NCI-H2107 treated with DMSO at 0.1 percent for 48 hours (cell line): Measurements from ENCODE around the gene EBI3.
"Not testable (repeated sequence)": the region's sequence is repeated elsewhere in the genome, so short reads cannot be mapped to it uniquely, and the experiment has no call there.

ENCODE experiments used
- DNase-seq: peaks from one replicate; lab custom pipeline; 2025; ENCODE audit not compliant: unreplicated experiment; lab: John Stamatoyannopoulos, UW

EBI3 gene

GRCh38 chr19:4199699-4200293, 29.5 kb upstream of the EBI3 start:
- no peak for DNase-seq

DNA sequence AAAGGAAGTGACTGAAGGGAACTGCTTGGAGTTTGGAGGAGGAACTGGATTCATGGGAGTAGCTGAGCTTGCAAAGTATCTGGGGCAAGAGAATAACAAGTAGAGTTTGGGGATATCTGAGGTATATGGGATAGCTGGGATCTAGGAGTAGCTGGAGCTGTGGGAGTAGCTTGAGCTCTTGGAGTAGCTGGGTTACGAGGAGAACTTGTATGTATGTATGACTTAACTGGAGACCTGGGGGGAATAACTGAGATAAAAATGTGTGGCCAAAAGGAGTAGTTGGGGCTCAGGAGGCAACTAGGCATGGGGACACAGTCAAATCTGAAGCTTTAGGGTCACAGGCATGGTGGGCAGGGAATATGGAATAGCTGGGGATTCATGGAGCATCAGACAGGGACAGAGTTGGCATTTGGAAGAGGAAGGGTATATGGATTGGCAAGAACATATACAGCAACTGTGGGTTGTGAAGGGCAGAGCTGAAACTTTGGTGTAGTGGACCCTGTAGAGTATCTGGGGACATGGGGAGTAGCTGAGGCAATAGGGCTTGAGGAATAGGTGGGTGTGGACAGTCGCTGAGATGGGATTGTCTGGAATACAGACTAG, 28.3 kb upstream of the EBI3 start:
- no peak for DNase-seq

DNA sequence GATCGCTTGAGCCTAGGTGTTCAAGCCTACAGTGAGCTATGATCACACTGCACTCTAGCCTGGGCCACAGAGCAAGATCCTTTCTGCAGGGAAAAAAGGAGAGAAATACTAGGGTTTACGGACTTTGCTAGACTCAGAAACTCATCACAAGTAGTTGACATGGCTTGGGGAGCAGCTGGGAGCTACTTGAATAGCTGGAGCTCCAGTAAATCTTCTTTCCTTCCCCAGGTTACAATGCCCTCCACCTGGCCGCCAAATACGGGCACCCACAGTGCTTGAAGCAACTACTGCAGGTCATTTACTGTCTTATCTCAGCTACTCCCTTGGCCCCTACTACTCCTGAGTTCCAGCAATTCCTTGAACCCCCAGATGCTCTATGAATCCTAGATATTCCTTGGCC, 27.5 kb upstream of the EBI3 start:
- DNase-seq: no peak

GRCh38 chr19:4206818-4207484, 22.4 kb upstream of the EBI3 start:
- DNase-seq: no peak

DNA sequence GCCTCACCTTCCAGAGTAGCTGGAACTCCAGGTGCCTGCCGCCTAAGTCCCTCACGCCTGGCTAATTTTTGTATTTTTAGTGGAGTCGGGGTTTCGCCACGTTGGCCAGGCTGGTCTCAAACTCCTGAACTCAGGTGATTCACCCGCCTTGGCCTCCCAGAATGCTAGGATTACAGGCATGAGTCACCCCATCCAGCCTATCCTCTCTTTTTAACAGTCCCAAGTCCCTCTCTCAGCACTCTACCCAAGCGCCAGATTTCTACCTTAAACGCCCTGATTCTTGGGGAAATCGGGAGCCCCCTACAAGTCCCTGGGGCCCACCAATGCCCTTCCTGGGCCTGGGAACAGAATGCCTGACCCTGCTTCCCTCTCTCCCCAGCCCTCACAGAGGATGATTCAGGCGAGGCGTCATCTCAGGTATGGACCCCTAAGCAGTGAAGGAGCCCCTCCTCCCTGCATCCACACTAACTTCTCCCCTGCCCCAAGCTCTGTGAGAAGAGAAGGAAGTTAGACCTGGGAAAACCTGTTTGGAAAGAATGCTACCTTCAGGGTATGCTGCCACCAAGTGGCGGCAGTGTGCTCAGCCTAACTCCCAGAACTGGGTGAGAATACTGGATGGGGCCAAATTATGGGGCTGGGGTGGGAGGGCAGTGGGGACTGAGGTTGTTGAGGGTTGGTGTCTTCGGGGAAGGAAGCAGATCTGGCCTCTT, 20.8 kb upstream of the EBI3 start:
- no peak for DNase-seq

DNA sequence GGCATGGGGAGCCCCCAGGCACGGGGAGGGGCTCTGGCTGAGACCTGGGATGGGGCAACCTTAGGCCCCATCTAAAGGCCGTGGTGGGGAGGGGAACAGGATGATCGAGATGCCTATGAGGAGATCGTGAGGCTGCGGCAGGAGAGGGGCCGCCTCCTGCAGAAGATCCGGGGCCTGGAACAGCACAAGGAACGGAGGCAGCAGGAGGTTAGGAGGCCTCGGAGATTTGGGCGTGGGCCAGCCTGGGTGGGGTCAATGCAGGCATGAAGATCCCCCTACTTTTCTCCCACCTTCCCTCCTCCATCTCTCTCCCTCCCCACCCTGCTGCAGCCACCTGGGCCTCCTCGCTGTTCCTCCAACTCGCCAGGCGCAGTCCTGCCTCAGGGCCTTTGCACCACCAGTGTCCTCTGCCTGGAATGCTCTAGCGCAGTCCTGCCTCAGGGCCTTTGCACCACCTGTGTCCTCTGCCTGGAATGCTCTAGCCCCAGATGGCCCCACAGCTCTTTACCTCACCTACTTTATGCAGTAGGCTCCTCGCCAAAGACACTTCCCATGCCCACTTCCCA, 19.1 kb upstream of the EBI3 start:
- no peak for DNase-seq

DNA sequence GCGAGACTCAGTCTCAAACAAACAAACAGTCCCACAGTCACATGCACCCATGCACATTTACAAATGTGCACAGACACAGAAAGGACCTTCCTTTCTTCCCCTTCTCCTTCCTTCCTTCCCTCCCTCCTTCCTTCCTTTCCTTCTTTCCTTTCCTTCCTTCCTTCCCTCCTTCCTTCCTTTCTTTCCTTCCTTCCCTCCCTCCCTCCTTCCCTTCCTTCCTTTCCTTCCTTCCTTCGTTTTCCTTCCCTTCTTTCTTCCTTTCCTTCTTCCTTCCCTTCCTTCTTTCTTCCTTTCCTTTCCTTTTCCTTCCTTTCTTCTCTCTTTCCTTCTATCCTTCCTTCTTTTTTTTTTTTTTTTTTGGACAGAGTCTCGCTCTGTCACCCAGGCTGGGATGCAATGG, 16.2 kb upstream of the EBI3 start:
- no peak for DNase-seq

DNA sequence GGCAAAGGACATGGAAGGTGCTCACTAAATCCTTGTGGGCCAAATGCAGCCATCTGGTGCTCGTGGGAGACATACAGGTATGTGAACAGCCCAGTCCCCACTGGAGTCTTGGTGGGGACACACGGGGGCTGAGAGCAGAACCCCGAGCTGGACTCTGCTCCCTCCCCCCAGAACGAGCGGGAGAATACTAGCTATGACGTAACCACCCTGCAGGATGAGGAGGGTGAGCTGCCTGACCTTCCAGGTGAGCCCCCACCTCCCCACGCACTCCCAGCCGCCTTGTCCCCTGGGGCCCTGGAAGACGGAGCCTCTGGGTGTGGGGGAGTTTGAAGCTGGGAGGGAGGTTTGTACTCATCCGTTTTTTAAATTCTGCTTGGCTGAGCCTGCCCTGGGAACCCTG, 13.5 kb upstream of the EBI3 start:
- DNase-seq: no peak

GRCh38 chr19:4216846-4217245, 12.5 kb upstream of the EBI3 start:
- DNase-seq: no peak

GRCh38 chr19:4217429-4218264, 11.7 kb upstream of the EBI3 start:
- DNase-seq: no peak

DNA sequence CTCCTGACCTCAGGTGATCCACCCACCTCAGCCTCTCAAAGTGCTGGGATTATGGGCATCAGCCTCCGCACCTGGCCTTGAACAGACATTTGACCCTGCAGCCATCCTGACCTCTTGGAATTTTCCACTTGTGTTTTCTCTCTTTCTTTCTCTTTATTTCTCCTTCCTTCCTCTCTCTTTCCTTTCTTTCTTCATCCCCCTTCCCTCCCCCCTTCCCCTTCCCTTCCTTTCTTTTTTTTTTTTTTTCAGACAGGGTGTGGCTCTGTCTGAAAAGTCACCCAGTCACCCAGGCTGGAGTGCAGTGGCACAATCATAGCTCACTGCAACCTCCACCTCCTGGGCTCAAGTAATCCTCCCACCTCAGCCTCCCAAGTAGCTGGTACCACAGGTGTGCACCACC, 10.8 kb upstream of the EBI3 start:
- not testable (repeated sequence) for DNase-seq

DNA sequence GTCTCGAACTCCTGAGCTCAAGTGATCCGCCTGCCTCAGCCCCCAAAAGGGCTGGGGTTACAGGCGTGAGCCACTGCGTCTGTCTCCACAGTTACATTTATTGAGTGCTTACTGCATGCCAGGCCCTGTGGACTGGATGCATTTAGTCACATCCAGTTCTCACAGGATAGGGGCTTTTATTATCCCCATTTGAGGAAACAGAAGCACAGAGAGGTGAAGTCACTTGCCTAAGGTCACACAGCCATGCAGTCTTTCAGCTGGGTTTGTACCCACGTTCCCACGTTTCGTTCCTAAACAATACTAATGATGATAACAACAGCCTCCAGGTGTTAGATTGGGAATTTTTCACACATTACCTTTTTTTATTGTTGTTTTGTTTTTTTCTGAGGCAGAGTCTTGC, 9.1 kb upstream of the EBI3 start:
- DNase-seq: no peak

DNA sequence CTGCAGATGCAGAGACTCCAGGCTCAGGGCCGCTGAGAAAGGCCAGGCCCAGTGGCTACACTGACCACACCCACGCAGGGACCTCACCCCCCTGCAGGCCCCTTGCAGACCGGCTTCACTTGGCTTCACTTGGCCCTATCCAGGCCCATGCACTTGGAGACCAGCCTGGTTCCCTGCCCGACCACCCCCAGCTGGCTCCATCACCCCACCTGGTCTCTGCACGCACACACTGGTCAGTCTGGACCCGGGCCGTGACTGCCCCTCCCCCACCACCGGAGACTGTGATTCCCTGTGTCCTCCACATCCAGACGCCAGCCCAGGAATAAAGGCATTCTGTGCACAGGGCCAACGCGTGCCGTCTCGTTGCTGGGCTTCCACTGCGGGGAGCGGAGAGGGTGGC, 4.9 kb upstream of the EBI3 start:
- no peak for DNase-seq

DNA sequence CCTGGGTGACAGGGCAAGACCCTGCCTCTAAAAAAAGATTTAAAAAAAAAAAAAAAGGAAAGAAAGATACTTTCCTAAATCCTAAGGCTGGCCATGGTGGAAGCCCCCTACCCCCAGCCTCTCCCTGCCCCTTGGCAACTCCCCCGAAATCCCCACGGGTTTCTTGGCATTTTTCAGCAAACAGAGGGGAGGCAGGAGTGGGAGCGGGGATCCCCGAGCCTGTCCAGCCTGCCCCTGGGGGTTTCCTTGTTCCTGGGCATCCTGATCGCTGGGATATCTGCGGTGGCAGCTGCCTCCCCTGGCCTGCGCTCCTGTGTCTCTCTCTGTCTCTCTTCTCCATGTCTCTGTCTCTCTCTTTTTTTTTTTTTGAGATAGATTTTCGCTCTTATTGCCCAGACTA, 3.4 kb upstream of the EBI3 start:
- DNase-seq: no peak

GRCh38 chr19:4227771-4228170, 1.6 kb upstream of the EBI3 start:
- DNase-seq: no peak

GRCh38 chr19:4228765-4229178, 551 bp upstream of the EBI3 start:
- DNase-seq: no peak

DNA sequence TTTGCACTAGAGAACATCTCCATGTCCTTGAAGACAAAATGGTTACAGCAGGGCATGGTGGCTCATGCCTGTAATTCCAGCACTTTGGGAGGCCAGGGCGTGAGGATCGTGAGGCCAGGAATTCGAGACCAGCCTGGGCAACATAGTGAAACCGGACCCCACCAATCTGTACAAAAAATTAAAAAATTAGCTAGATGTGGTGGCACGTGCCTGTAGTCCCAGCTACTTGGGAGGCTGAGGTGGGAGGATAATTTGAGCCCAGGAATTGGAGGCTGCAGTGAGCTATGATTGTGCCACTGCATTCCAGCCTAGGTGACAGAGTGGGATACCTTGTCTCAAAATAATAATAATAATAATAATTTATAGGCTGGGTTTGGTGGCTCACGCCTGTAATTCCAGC, 914 bp downstream of the EBI3 start:
- DNase-seq: not testable (repeated sequence)

GRCh38 chr19:4231521-4231920, 2.2 kb downstream of the EBI3 start:
- DNase-seq: not testable (repeated sequence)

DNA sequence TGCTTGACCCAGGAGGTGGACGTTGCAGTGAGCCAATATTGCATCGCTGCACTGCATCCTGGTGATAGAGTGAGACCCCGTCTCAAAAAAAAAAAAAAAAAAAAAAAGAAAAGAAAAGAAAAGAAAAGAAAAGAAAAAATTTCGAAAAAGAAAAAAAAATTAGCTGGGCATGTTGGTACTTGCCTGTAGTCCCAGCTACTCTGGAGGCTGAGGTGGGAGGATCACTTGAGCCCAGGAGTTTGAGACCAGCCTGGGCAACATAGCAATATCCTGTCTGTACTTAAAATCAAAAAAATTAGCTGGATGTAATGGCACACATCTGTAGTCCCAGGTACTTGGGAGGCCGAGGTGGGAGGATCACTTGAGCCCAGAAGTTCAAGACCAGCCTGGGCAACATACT, 2.8 kb downstream of the EBI3 start:
- not testable (repeated sequence) for DNase-seq

- DNase-seq: no peak
Observed at GRCh38 chr19:4232614-4233281, 3.4 kb downstream of the EBI3 start.
